H1 (cell line): ENCODE results near the gene MT4. TPM values are rescaled to one million over a fixed set of nuclear protein-coding genes. Genes with fewer than 3 reads are reported as not detected.

ENCODE experiments used
- CTCF ChIA-PET: fragments of 300-600 bp; sonication (Branson Sonifier 250); formaldehyde crosslinking; loops from one replicate; lab custom pipeline; 2021; ENCODE audit not compliant: partially characterized antibody; lab: Charles Lee
- POLR2A ChIA-PET: fragments of 300-600 bp; sonication (Branson Sonifier 250); formaldehyde crosslinking; loops from one replicate; lab custom pipeline; 2021; ENCODE audit warnings: inconsistent platforms; ENCODE audit not compliant: partially characterized antibody; lab: Charles Lee
- DNase-seq, 2 experiments: peaks; one replicate each; pipeline versions ENCODE4 v3.0.0 to v3.0.0-alpha.2; 2010 to 2022; ENCODE audit warnings: low spot score in 2 of 2, low read depth in 1 of 2, mixed read lengths in 1 of 2
- FAIRE-seq: peaks from 2 replicates; lab custom pipeline; 2011; peaks lifted over from hg19 to GRCh38; lab: Jason Lieb, UNC
- H2AFZ ChIP-seq: 2 replicates; pipeline ENCODE4 v1.8.1; 2012; ENCODE audit warnings: low read length, inconsistent platforms
- H2AK5ac ChIP-seq: 2 replicates; pipeline ENCODE4 v1.6.1; 2013; ENCODE audit warnings: low read depth, low read length
- H2BK120ac ChIP-seq: replicated peaks from 2 replicates; pipeline ENCODE3; 2013; ENCODE audit warnings: low read depth, low read length, inconsistent platforms
- H2BK12ac ChIP-seq: 2 replicates; pipeline ENCODE4 v1.6.1; 2013; ENCODE audit warnings: low read depth, low read length
- H2BK15ac ChIP-seq: 2 replicates; pipeline ENCODE4 v1.6.1; 2013; ENCODE audit warnings: low read length
- H2BK20ac ChIP-seq: 2 replicates; pipeline ENCODE4 v1.6.1; 2013; ENCODE audit warnings: low read length
- H2BK5ac ChIP-seq: 2 replicates; pipeline ENCODE4 v1.6.1; 2013; ENCODE audit warnings: low read depth, low read length
- H3K14ac ChIP-seq: 2 replicates; pipeline ENCODE4 v1.6.1; 2013; ENCODE audit warnings: inconsistent platforms; ENCODE audit not compliant: insufficient read length
- H3K18ac ChIP-seq: 2 replicates; pipeline ENCODE4 v1.6.1; 2013; ENCODE audit warnings: low read length; ENCODE audit errors: extremely low read depth
- H3K23ac ChIP-seq: 2 replicates; pipeline ENCODE4 v1.6.1; 2013; ENCODE audit warnings: inconsistent platforms; ENCODE audit not compliant: insufficient read length
- H3K23me2 ChIP-seq: 2 replicates; pipeline ENCODE4 v1.6.1; 2013; ENCODE audit warnings: low read depth, low read length
- H3K27ac ChIP-seq: 2 replicates; pipeline ENCODE4 v1.6.1; 2011; ENCODE audit warnings: low read depth, low read length, inconsistent platforms
- H3K27me3 ChIP-seq, 4 experiments: replicated peaks in 1 of 4; 1 replicate in 1 of 4; 2 replicates in 3 of 4; pipeline versions ENCODE4 v1.6.1 to v1.8.1; 2011 to 2013; ENCODE audit warnings: low read length in 3 of 4, mild to moderate bottlenecking in 3 of 4, inconsistent platforms in 2 of 4, mixed read lengths in 2 of 4, moderate library complexity in 1 of 4; ENCODE audit not compliant: control insufficient read depth in 3 of 4, insufficient read depth in 3 of 4; ENCODE audit errors: extremely low read depth in 1 of 4
- H3K36me3 ChIP-seq, 4 experiments: 2 replicates each; pipeline versions ENCODE4 v1.6.1 to v1.8.1; 2011 to 2013; ENCODE audit warnings: mild to moderate bottlenecking in 4 of 4, low read length in 3 of 4, moderate library complexity in 2 of 4, control low read depth in 1 of 4, inconsistent platforms in 1 of 4; ENCODE audit not compliant: insufficient read depth in 4 of 4, control insufficient read depth in 2 of 4
- H3K4ac ChIP-seq: replicated peaks from 2 replicates; pipeline ENCODE3; 2013; ENCODE audit warnings: low read length, low read depth, mixed read lengths, inconsistent platforms; ENCODE audit not compliant: insufficient read length
- H3K4me1 ChIP-seq, 4 experiments: replicated peaks in 1 of 4; 1 replicate in 1 of 4; 2 replicates in 3 of 4; pipeline versions ENCODE4 v1.6.1 to v1.8.1; 2011 to 2013; ENCODE audit warnings: low read length in 3 of 4, inconsistent platforms in 2 of 4, mixed read lengths in 1 of 4; ENCODE audit not compliant: insufficient read depth in 4 of 4, control insufficient read depth in 3 of 4
- H3K4me2 ChIP-seq, 2 experiments: 2 replicates each; pipeline versions ENCODE4 v1.6.1 to v1.8.1; 2011 to 2013; ENCODE audit warnings: low read depth in 2 of 2, low read length in 2 of 2, control low read depth in 1 of 2, inconsistent platforms in 1 of 2, mild to moderate bottlenecking in 1 of 2; ENCODE audit not compliant: insufficient read depth in 1 of 2
- H3K4me3 ChIP-seq, 4 experiments: fragments of 200-600, 300-600 bp in 1 of 4; sonication (generic), shearing (Covaris generic), sonication (Bioruptor Twin) in 1 of 4; 2 replicates each; pipeline versions ENCODE4 v1.5.1 to v1.8.1; 2011 to 2016; ENCODE audit warnings: low read length in 4 of 4, low read depth in 3 of 4, control low read depth in 2 of 4, inconsistent platforms in 2 of 4, mild to moderate bottlenecking in 2 of 4, mixed read lengths in 1 of 4, moderate library complexity in 1 of 4; ENCODE audit not compliant: insufficient read depth in 2 of 4; ENCODE audit errors: extremely low read depth in 1 of 4
- H3K56ac ChIP-seq: replicated peaks from 2 replicates; pipeline ENCODE3; 2013; ENCODE audit warnings: low read depth, mild to moderate bottlenecking, mixed read lengths, low read length, inconsistent platforms; ENCODE audit not compliant: insufficient read length
- H3K79me1 ChIP-seq: 2 replicates; pipeline ENCODE4 v1.6.1; 2013; ENCODE audit warnings: low read depth, low read length, control low read depth
- H3K79me2 ChIP-seq, 2 experiments: 2 replicates each; pipeline versions ENCODE4 v1.6.1 to v1.8.1; 2012 to 2013; ENCODE audit warnings: low read length in 2 of 2, mild to moderate bottlenecking in 2 of 2, inconsistent platforms in 1 of 2; ENCODE audit not compliant: insufficient read depth in 2 of 2, control insufficient read depth in 1 of 2
- H3K9ac ChIP-seq, 4 experiments: replicated peaks in 1 of 4; 1 replicate in 1 of 4; 2 replicates in 3 of 4; pipeline versions ENCODE4 v1.6.1 to v1.8.1; 2011 to 2013; ENCODE audit warnings: low read depth in 3 of 4, low read length in 3 of 4, control low read depth in 2 of 4, mild to moderate bottlenecking in 2 of 4, moderate library complexity in 2 of 4, inconsistent platforms in 1 of 4; ENCODE audit errors: extremely low read depth in 1 of 4
- H3K9me3 ChIP-seq, 2 experiments: 2 replicates each; pipeline versions ENCODE4 v1.6.1 to v1.8.1; 2012 to 2013; ENCODE audit warnings: mild to moderate bottlenecking in 2 of 2, moderate library complexity in 2 of 2, control low read depth in 1 of 2, inconsistent platforms in 1 of 2, low read depth in 1 of 2, low read length in 1 of 2, mixed read lengths in 1 of 2; ENCODE audit not compliant: insufficient read depth in 2 of 2
- H4K20me1 ChIP-seq, 2 experiments: replicated peaks in 1 of 2; 2 replicates each; pipeline versions ENCODE3 to v1.8.1; 2011 to 2013; ENCODE audit warnings: inconsistent platforms in 2 of 2, low read length in 2 of 2, mild to moderate bottlenecking in 1 of 2; ENCODE audit not compliant: insufficient read depth in 2 of 2, control insufficient read depth in 1 of 2
- H4K5ac ChIP-seq: 2 replicates; pipeline ENCODE4 v1.6.1; 2013; ENCODE audit warnings: low read length, low read depth, mixed read lengths, inconsistent platforms; ENCODE audit not compliant: insufficient read length
- H4K8ac ChIP-seq: 2 replicates; pipeline ENCODE4 v1.8.0; 2013; ENCODE audit warnings: mild to moderate bottlenecking, moderate library complexity, low read length, inconsistent platforms; ENCODE audit not compliant: insufficient read depth; ENCODE audit errors: extremely low read depth
- H4K91ac ChIP-seq: replicated peaks from 2 replicates; pipeline ENCODE3; 2013; ENCODE audit warnings: low read length, mixed read lengths, inconsistent platforms; ENCODE audit not compliant: insufficient read length
- CHD1 ChIP-seq: IDR thresholded peaks from 2 replicates; pipeline ENCODE4 v1.6.1; 2012; ENCODE audit warnings: low read depth, low read length, improper control_type of control experiment
- MAX ChIP-seq: IDR thresholded peaks from 2 replicates; pipeline ENCODE4 v1.6.1; 2012; ENCODE audit warnings: inconsistent platforms
- NRF1 ChIP-seq: IDR thresholded peaks from 2 replicates; pipeline ENCODE4 v1.6.1; 2011; ENCODE audit warnings: mild to moderate bottlenecking, low read depth, low read length, improper control_type of control experiment
- SP2 ChIP-seq: IDR thresholded peaks from 2 replicates; pipeline ENCODE4 v1.6.1; 2012; ENCODE audit warnings: mild to moderate bottlenecking, low read length, inconsistent platforms
- WGBS, 2 experiments: shearing (Covaris generic) in 1 of 2; methylation state at CpG; one replicate each; pipeline versions ENCODE4 v1.1.6 to v1.1.7; 2013 to 2015; ENCODE audit warnings: low lambda C conversion rate in 2 of 2, mixed read lengths in 2 of 2, inconsistent platforms in 1 of 2, low coverage in 1 of 2, missing lambda C conversion rate in 1 of 2; ENCODE audit not compliant: insufficient replicate concordance in 2 of 2, insufficient coverage in 1 of 2, insufficient read length in 1 of 2; ENCODE audit errors: extremely low coverage in 1 of 2, missing lambda C conversion rate in 1 of 2; 5-methylcytosine and 5-hydroxymethylcytosine counted together
- polyA plus RNA-seq, 7 experiments: library from polyadenylated mRNA; depleted of rRNA in 3 of 7; stranded (reverse) in 5 of 7; unstranded in 2 of 7; fragments of >200 nt in 5 of 7; fragments of 200-250 nt in 2 of 7; gene quantifications; 1 replicate in 5 of 7; 2 replicates in 1 of 7; 4 replicates in 1 of 7; pipeline versions ENCODE4 v1.2.1 to v1.2.3, GENCODE V29; 2011 to 2013; ENCODE audit warnings: missing spikeins in 2 of 7, mixed read lengths in 2 of 7
- total RNA-seq: library from RNA; stranded (reverse); fragmentation: NEBNext Ultra II Directional; extraction: Animal tissue kit (Norgen Biotek cat#: 25700); gene quantifications from 2 replicates; pipeline ENCODE4 v1.2.1, GENCODE V29; 2021

MT4 gene
- total and polyA plus RNA-seq, 2 of the 8 experiments (the other 6 are each of a cell fraction or from before 2014, with no cell fraction given), result not detected

GRCh38 chr16:56551796-56552738, 12.8 kb upstream of the MT4 start:
- Histone ChIP-seq H3K4ac (no peak overlapping the region), H4K91ac (no peak overlapping the region), H3K79me2 (no peaks in the 10 kb centered on the region), H4K8ac (no peak overlapping the region), H2BK12ac (no peak overlapping the region), H3K27me3 (peaks cover 0 to 15% (median 11%) of the 10 kb centered on the region in 4 experiments; a peak in 4 of 7 replicates), H3K9me3 (no peaks in the 10 kb centered on the region), H3K27ac (no peak overlapping the region), H4K20me1 (no peaks in the 10 kb centered on the region), H3K4me3 (no peak overlapping the region), H3K79me1 (no peaks in the 10 kb centered on the region), H4K5ac (no peak overlapping the region), H3K4me2 (no peak overlapping the region), H3K36me3 (no peaks in the 10 kb centered on the region), H3K23me2 (no peaks in the 10 kb centered on the region), H2BK120ac (no peak overlapping the region), H2AK5ac (no peak overlapping the region), H2BK5ac (no peak overlapping the region), H3K4me1 (peaks cover 5% of the 10 kb centered on the region in 4 experiments; a peak in 5 of 7 replicates), H3K9ac (no peak overlapping the region), H3K23ac (no peak overlapping the region), H2BK15ac (0 out of 2 replicates have a peak overlapping the region, but pooled peaks have one; percentile 29), H3K14ac (no peak overlapping the region), H2AFZ (no peak overlapping the region), H3K18ac (no peak overlapping the region), H3K56ac (no peak overlapping the region), H2BK20ac (no peak overlapping the region)
- DNase-seq, result no peak
- WGBS, 2 experiments, result 83% methylated on average over 11 of the region's 11 CpGs; no CpG with 5 or more reads in 1 of the 2 experiments
- POLR2A ChIA-PET, result no interaction called here
- FAIRE-seq, result no peak
- CTCF ChIA-PET, result interaction anchor here (0.7 to 1.1 kb wide), 4 partner anchors 11 to 49 kb away, joined by 3 to 4 read pairs (median 3); no protein-coding TSS in a partner anchor
- no peak for TF ChIP-seq SP2
- no peak for TF ChIP-seq MAX
- no peak for TF ChIP-seq NRF1
- no peak for TF ChIP-seq CHD1
